HFFc6 (cell line): ENCODE results near the gene SDF4. TPM values are rescaled to one million over a fixed set of nuclear protein-coding genes. Genes with fewer than 3 reads are reported as not detected.
A peak's percentile ranks its signal among the peaks of the same experiment; 100 is the strongest.

Experiments used
- DNase-seq: peaks from one replicate; pipeline ENCODE4 v3.0.0-alpha.2; 2018
- H3K27ac Mint-ChIP-seq: 2 replicates; pipeline ENCODE4 v1.8.0; 2020; ENCODE audit warnings: mild to moderate bottlenecking, mixed read lengths
- H3K27me3 Mint-ChIP-seq: 2 replicates; pipeline ENCODE4 v1.8.0; 2021; ENCODE audit warnings: mild to moderate bottlenecking, moderate library complexity, mixed read lengths; ENCODE audit not compliant: insufficient read depth
- H3K36me3 Mint-ChIP-seq: 2 replicates; pipeline ENCODE4 v1.8.0; 2021; ENCODE audit warnings: low read depth, mixed read lengths
- H3K4me1 Mint-ChIP-seq: 2 replicates; pipeline ENCODE4 v1.8.0; 2020; ENCODE audit warnings: low read depth, mixed read lengths
- H3K4me3 Mint-ChIP-seq: 2 replicates; pipeline ENCODE4 v1.8.0; 2020; ENCODE audit warnings: mild to moderate bottlenecking, moderate library complexity, mixed read lengths
- H3K9me3 Mint-ChIP-seq: 2 replicates; pipeline ENCODE4 v1.8.0; 2020; ENCODE audit warnings: mild to moderate bottlenecking, mixed read lengths
- CTCF ChIP-seq: fragments of 200-600 bp; sonication (generic); IDR thresholded peaks from 2 replicates; pipeline ENCODE4 v1.5.0; 2021; ENCODE audit warnings: antibody characterized with exemption, mild to moderate bottlenecking
- total RNA-seq, 6 experiments: library from RNA; stranded (reverse); fragmentation: NEBNext Ultra II Directional; extraction: Animal tissue kit (Norgen Biotek cat#: 25700); gene quantifications; 2 replicates in 1 of 6; 3 replicates in 5 of 6; pipeline ENCODE4 v1.2.3, GENCODE V29; 2021

Gene SDF4
- total RNA-seq, 6 experiments from 2014 or later = 182 to 231 (median 196) TPM

- H3K9me3 Mint-ChIP-seq = no peaks in the 10 kb centered on the region
- no peaks in the 10 kb centered on the region for H3K36me3 Mint-ChIP-seq
- H3K27ac Mint-ChIP-seq = no peak overlapping the region
- H3K27me3 Mint-ChIP-seq = no peaks in the 10 kb centered on the region
- H3K4me1 Mint-ChIP-seq = peaks cover 13% of the 10 kb centered on the region
- no peak for TF ChIP-seq CTCF
- no peak overlapping the region for H3K4me3 Mint-ChIP-seq
- no peak for DNase-seq
These were observed 20.9 kb downstream of the SDF4 start for GRCh38 chr1:1210726-1211540.

- no peaks in the 10 kb centered on the region for H3K9me3 Mint-ChIP-seq
- no peak for DNase-seq
- no peaks in the 10 kb centered on the region for H3K27me3 Mint-ChIP-seq
- no peaks in the 10 kb centered on the region for H3K36me3 Mint-ChIP-seq
- peaks cover 13% of the 10 kb centered on the region for H3K4me1 Mint-ChIP-seq
- peak overlapping the region; percentile 93 for H3K27ac Mint-ChIP-seq
- peak overlapping the region; percentile 85 for H3K4me3 Mint-ChIP-seq
- TF ChIP-seq CTCF = no peak
These were observed 22.9 kb downstream of the SDF4 start for GRCh38 chr1:1208713-1209433.

- Mint-ChIP-seq H3K27ac (no peak overlapping the region), H3K4me1 (peaks cover 13% of the 10 kb centered on the region), H3K4me3 (no peak overlapping the region), H3K9me3 (no peaks in the 10 kb centered on the region), H3K27me3 (no peaks in the 10 kb centered on the region), H3K36me3 (no peaks in the 10 kb centered on the region)
- no peak for DNase-seq
- no peak for TF ChIP-seq CTCF
These were observed 24.3 kb downstream of the SDF4 start for GRCh38 chr1:1207571-1207892.

GRCh38 chr1:1206966-1207531 is 24.8 kb downstream of the SDF4 start:
- Mint-ChIP-seq H3K9me3 (no peaks in the 10 kb centered on the region), H3K36me3 (no peaks in the 10 kb centered on the region), H3K27me3 (no peaks in the 10 kb centered on the region), H3K4me1 (peaks cover 13% of the 10 kb centered on the region), H3K27ac (no peak overlapping the region), H3K4me3 (no peak overlapping the region)
- TF ChIP-seq CTCF = peak; percentile 17
- DNase-seq = no peak

GRCh38 chr1:1206376-1206965 is 25.3 kb downstream of the SDF4 start, which contains the start of gene TNFRSF18:
TNFRSF18 (minus strand) TSS chr1:1206592; CDS start chr1:1206571, 21 bp downstream.
- H3K27me3 Mint-ChIP-seq = no peaks in the 10 kb centered on the region

More at GRCh38 chr1:1206376-1206965, 25.3 kb downstream of the SDF4 start, which contains the start of gene TNFRSF18:
- no peaks in the 10 kb centered on the region for H3K9me3 Mint-ChIP-seq
- H3K36me3 Mint-ChIP-seq = no peaks in the 10 kb centered on the region
- no peak for TF ChIP-seq CTCF
- DNase-seq = no peak
- H3K4me1 Mint-ChIP-seq = peaks cover 13% of the 10 kb centered on the region
- H3K4me3 Mint-ChIP-seq = no peak within 1 kb of the TSS
- H3K27ac Mint-ChIP-seq = no peak within 1 kb of the TSS
